Measurements from ENCODE around the gene BGN.

The BGN gene

GRCh38 chrX:153468008-153468580 lies 26.7 kb upstream of the BGN start:
- H3K9me3 Mint-ChIP-seq = no peaks in the 10 kb centered on the region
- H3K36me3 Mint-ChIP-seq (ENCODE audit: insufficient read depth) = peaks cover 3% of the 10 kb centered on the region
- H3K4me3 Mint-ChIP-seq = no peak overlapping the region
- H3K4me1 Mint-ChIP-seq (ENCODE audit: low read depth in 2 of 2) = peaks cover 7% of the 10 kb centered on the region in 2 donors
- no peak overlapping the region for H3K27ac Mint-ChIP-seq
- no peak for DNase-seq
- ATAC-seq (replicated peaks) = no peak
- no peaks in the 10 kb centered on the region for H3K27me3 Mint-ChIP-seq

- Mint-ChIP-seq H3K4me3 (peak overlapping the region; percentile 75), H3K27ac (peak overlapping the region in 1 of 2 donors; percentile 32), H3K36me3 (ENCODE audit: insufficient read depth) (peaks cover 3% of the 10 kb centered on the region), H3K9me3 (no peaks in the 10 kb centered on the region), H3K27me3 (no peaks in the 10 kb centered on the region), H3K4me1 (ENCODE audit: low read depth in 2 of 2) (peaks cover 9 to 10% of the 10 kb centered on the region in 2 donors)
- ATAC-seq (replicated peaks) = peak; percentile 39
- DNase-seq = peak in 2 of 3 experiments; percentile 5 to 26
These were observed 24.9 kb upstream of the BGN start for GRCh38 chrX:153469811-153470410.

- DNase-seq (peak; percentile 76 to 81 (median 80)), ATAC-seq (replicated peaks) (peak; percentile 82)
- H3K27me3 Mint-ChIP-seq = no peaks in the 10 kb centered on the region
- peak within 1 kb of the TSS in 1 of 2 donors; percentile 32 for H3K27ac Mint-ChIP-seq
- peak within 1 kb of the TSS; percentile 75 for H3K4me3 Mint-ChIP-seq
- H3K4me1 Mint-ChIP-seq (ENCODE audit: low read depth in 2 of 2) = peaks cover 9 to 10% of the 10 kb centered on the region in 2 donors
- H3K9me3 Mint-ChIP-seq = no peaks in the 10 kb centered on the region
- H3K36me3 Mint-ChIP-seq (ENCODE audit: insufficient read depth) = peaks cover 3% of the 10 kb centered on the region
These were observed 24.1 kb upstream of the BGN start, which contains the start of gene HAUS7 for GRCh38 chrX:153470411-153471363. Gene HAUS7 (minus strand): TSS chrX:153470576. CDS start chrX:153470557, 19 bp downstream.

- DNase-seq (no peak), ATAC-seq (replicated peaks) (no peak)
- Mint-ChIP-seq H3K4me1 (ENCODE audit: low read depth in 2 of 2) (peaks cover 9 to 10% of the 10 kb centered on the region in 2 donors), H3K36me3 (ENCODE audit: insufficient read depth) (peaks cover 3% of the 10 kb centered on the region), H3K27ac (no peak overlapping the region), H3K4me3 (peak overlapping the region in 1 of 2 donors; percentile 27), H3K27me3 (no peaks in the 10 kb centered on the region), H3K9me3 (no peaks in the 10 kb centered on the region)
These were observed 23.0 kb upstream of the BGN start for GRCh38 chrX:153471663-153472280.

- no peak for ATAC-seq (replicated peaks)
- DNase-seq = no peak
- H3K27me3 Mint-ChIP-seq = no peaks in the 10 kb centered on the region
- no peaks in the 10 kb centered on the region for H3K9me3 Mint-ChIP-seq
- no peak overlapping the region for H3K27ac Mint-ChIP-seq
- peak overlapping the region in 1 of 2 donors; percentile 67 for H3K4me3 Mint-ChIP-seq
- no peaks in the 10 kb centered on the region for H3K36me3 Mint-ChIP-seq (ENCODE audit: insufficient read depth)
- H3K4me1 Mint-ChIP-seq (ENCODE audit: low read depth in 2 of 2) = peaks cover 3 to 5% of the 10 kb centered on the region in 2 donors
These were observed 21.7 kb upstream of the BGN start for GRCh38 chrX:153473126-153473525.

GRCh38 chrX:153474266-153474665 lies 20.5 kb upstream of the BGN start:
- H3K36me3 Mint-ChIP-seq (ENCODE audit: insufficient read depth) = no peaks in the 10 kb centered on the region
- DNase-seq (no peak), ATAC-seq (replicated peaks) (no peak)
- H3K27me3 Mint-ChIP-seq = no peaks in the 10 kb centered on the region
- no peaks in the 10 kb centered on the region for H3K9me3 Mint-ChIP-seq
- peak overlapping the region in 1 of 2 donors; percentile 31 for H3K27ac Mint-ChIP-seq
- H3K4me3 Mint-ChIP-seq = peak overlapping the region; percentile 60 to 62
- peaks cover 3% of the 10 kb centered on the region in 2 donors for H3K4me1 Mint-ChIP-seq (ENCODE audit: low read depth in 2 of 2)

GRCh38 chrX:153474718-153475117 lies 20.1 kb upstream of the BGN start:
- Mint-ChIP-seq H3K4me1 (ENCODE audit: low read depth in 2 of 2) (peaks cover 3% of the 10 kb centered on the region in 2 donors), H3K36me3 (ENCODE audit: insufficient read depth) (no peaks in the 10 kb centered on the region), H3K9me3 (no peaks in the 10 kb centered on the region), H3K27me3 (no peaks in the 10 kb centered on the region), H3K27ac (no peak overlapping the region), H3K4me3 (peak overlapping the region; percentile 60 to 62)
- DNase-seq (peak; percentile 14 to 22 (median 20)), ATAC-seq (replicated peaks) (no peak)

GRCh38 chrX:153475271-153475670 lies 19.5 kb upstream of the BGN start:
- Mint-ChIP-seq H3K4me3 (peak overlapping the region in 1 of 2 donors; percentile 35), H3K27ac (no peak overlapping the region), H3K27me3 (no peaks in the 10 kb centered on the region), H3K36me3 (ENCODE audit: insufficient read depth) (no peaks in the 10 kb centered on the region), H3K4me1 (ENCODE audit: low read depth in 2 of 2) (peaks cover 3% of the 10 kb centered on the region in 2 donors), H3K9me3 (no peaks in the 10 kb centered on the region)
- ATAC-seq (replicated peaks) (no peak), DNase-seq (no peak)

- ATAC-seq (replicated peaks) (no peak), DNase-seq (no peak)
- Mint-ChIP-seq H3K27ac (no peak overlapping the region), H3K36me3 (ENCODE audit: insufficient read depth) (no peaks in the 10 kb centered on the region), H3K27me3 (no peaks in the 10 kb centered on the region), H3K4me3 (peak overlapping the region in 1 of 2 donors; percentile 22), H3K4me1 (ENCODE audit: low read depth in 2 of 2) (peaks cover 3% of the 10 kb centered on the region in 2 donors), H3K9me3 (no peaks in the 10 kb centered on the region)
These were observed 19.0 kb upstream of the BGN start for GRCh38 chrX:153475751-153476281.

GRCh38 chrX:153476666-153477363 lies 18.0 kb upstream of the BGN start:
- ATAC-seq (replicated peaks) (no peak), DNase-seq (no peak)
- H3K9me3 Mint-ChIP-seq = no peaks in the 10 kb centered on the region
- peaks cover 3% of the 10 kb centered on the region in 2 donors for H3K4me1 Mint-ChIP-seq (ENCODE audit: low read depth in 2 of 2)
- no peak overlapping the region for H3K4me3 Mint-ChIP-seq
- H3K27ac Mint-ChIP-seq = no peak overlapping the region
- no peaks in the 10 kb centered on the region for H3K27me3 Mint-ChIP-seq
- no peaks in the 10 kb centered on the region for H3K36me3 Mint-ChIP-seq (ENCODE audit: insufficient read depth)

GRCh38 chrX:153477364-153477857 lies 17.4 kb upstream of the BGN start:
- no peaks in the 10 kb centered on the region for H3K36me3 Mint-ChIP-seq (ENCODE audit: insufficient read depth)
- no peaks in the 10 kb centered on the region for H3K27me3 Mint-ChIP-seq
- H3K4me3 Mint-ChIP-seq = no peak overlapping the region
- no peaks in the 10 kb centered on the region for H3K9me3 Mint-ChIP-seq
- ATAC-seq (replicated peaks) (no peak), DNase-seq (no peak)
- peaks cover 3% of the 10 kb centered on the region in 2 donors for H3K4me1 Mint-ChIP-seq (ENCODE audit: low read depth in 2 of 2)
- no peak overlapping the region for H3K27ac Mint-ChIP-seq

GRCh38 chrX:153477901-153478300 lies 16.9 kb upstream of the BGN start:
- Mint-ChIP-seq H3K27ac (no peak overlapping the region), H3K4me3 (no peak overlapping the region), H3K27me3 (no peaks in the 10 kb centered on the region), H3K4me1 (ENCODE audit: low read depth in 2 of 2) (peaks cover 3% of the 10 kb centered on the region in 2 donors), H3K36me3 (ENCODE audit: insufficient read depth) (no peaks in the 10 kb centered on the region), H3K9me3 (no peaks in the 10 kb centered on the region)
- ATAC-seq (replicated peaks) (no peak), DNase-seq (no peak)

All from effector memory CD8-positive, alpha-beta T cell (primary cell).